IPS-NIHi7 (cell line): ENCODE measurements around the gene ATP1A1.

Experiments used
- DNase-seq: peaks from one replicate; pipeline ENCODE4 v3.0.0; 2012; ENCODE audit warnings: mixed read lengths; ENCODE audit errors: extremely low spot score

Gene ATP1A1

DNA sequence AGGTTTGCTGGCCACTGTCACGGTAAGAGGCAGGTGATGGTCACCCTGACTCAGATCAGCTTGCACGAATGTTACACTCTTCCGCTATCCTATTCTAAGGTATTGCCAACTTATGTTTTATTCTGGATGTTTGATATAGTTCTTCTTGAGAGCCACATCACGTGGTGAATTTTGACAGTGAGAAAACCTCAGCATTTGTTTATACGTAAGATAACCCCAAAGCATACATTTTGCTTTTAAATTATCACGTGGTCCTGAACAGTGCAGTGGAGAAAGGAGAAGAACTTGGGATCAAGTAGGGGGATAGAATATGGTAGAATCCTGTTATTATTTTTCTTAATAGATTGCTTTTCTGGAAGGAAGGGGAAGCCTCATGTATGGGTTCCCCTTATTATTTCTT, 16.6 kb downstream of the ATP1A1 start:
- no peak for DNase-seq

- no peak for DNase-seq
Observed at GRCh38 chr1:116390195-116390594, 17.2 kb downstream of the ATP1A1 start.

DNA sequence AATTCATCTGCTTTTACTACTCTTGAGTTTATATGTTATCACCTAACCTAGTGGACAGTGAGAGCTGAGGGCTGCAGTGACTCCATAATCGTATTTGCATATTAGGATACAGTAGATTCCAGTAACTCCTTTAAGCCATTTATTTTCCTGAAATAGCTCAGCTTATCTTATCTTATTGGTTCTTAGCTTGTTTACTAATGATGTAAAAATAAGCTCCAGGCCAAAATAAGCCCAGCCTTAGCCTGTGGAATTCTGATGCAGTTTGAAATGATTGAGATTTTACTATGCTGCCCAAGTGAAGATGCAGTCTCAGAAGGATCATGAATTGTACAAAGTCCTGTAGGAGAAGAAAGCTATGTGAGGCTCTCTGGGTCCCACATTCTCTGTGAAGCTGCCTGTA, 18.1 kb downstream of the ATP1A1 start:
- DNase-seq = no peak

GRCh38 chr1:116392717-116393404, 19.8 kb downstream of the ATP1A1 start:
- DNase-seq = no peak

DNA sequence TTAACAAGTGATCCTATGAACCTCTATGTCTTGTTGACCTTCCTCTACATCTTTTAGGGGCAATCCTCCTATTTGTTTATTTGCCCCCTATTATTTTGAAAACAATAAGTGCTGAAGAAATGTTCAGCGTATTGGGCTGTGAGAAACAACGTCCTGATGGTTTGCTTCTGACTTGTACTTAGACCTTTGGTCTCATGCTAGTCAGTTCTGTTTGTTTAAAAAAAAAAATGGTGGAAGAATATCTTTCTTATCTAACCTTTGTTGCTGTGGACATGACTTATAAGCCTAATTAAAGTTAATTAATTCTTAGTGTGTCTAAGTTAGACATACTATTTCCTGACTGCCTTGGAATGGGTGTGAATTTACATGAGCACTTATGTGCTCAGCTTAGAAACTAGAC, 20.7 kb downstream of the ATP1A1 start:
- DNase-seq = no peak

DNA sequence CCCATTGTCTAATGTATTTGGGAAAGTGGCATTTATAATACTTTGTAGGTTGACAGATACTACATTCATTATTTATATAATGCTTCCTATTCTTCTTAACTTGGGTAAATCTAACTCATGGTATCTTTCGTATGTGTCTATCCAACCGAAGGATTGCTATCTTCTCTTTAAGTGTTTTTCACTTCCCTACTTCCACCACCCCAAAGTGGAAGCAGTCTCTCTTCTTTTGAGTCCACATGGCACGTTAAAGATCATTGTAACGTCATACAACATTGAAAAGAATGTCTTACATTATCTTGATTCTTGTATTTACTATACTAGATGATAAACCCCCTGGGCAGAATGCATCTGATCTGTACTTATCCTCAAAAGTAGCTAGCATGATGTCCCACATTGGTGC, 21.2 kb downstream of the ATP1A1 start:
- no peak for DNase-seq

DNA sequence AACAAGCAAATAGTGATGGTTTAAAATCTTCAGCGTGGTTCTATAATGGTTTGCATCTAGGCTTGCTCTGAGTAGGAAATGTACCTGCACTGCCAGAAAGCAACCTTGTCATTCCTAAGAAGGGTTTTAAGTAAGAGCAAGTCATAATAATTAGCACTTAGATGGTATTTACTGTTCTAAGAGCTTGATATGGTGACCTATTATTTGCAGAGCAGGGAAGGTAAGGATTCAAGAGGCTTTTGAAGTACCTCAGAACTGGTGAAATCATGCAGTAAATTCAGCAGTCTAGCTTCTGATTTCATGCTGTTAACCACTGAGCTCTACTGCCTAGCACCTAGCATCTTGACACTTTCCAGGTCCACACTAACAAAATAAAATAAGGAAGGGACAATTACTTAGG, 23.7 kb downstream of the ATP1A1 start:
- DNase-seq = no peak

DNA sequence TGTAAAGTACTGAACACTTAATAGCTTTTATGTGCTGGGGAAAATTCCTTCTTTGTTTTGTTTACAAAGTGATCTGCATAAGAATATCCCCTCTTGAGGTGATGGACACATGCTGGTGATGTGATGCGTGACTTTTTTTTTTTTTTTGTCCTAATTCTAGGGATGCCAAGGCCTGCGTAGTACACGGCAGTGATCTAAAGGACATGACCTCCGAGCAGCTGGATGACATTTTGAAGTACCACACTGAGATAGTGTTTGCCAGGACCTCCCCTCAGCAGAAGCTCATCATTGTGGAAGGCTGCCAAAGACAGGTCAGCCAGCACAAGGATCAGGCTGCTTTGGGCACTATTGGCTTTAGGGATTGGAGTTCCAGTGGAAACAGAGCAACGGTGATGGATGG, 24.7 kb downstream of the ATP1A1 start:
- no peak for DNase-seq

GRCh38 chr1:116400780-116401179, 27.7 kb downstream of the ATP1A1 start:
- no peak for DNase-seq

GRCh38 chr1:116401646-116402176, 28.7 kb downstream of the ATP1A1 start:
- no peak for DNase-seq

DNA sequence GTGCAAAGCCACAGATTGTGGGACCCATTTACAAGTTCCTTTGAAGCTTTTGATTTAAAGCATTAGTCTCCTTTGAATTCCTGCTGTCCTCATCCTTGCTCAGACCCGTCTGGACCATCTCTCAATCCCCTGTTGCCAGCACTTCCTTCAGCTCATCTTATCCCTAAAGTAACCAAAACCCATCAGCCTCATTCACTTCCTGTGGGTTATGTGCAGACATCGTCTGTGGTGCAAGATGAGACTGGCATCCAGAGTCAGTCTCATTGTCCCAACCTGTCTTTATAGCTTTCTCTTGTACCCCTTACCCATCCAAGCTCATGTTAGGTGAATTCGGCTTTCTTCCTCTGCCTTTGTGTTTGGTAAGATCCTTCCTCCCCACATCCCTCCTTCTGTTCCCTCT, 29.3 kb downstream of the ATP1A1 start:
- DNase-seq = no peak

GRCh38 chr1:116403496-116404136, 30.6 kb downstream of the ATP1A1 start:
- DNase-seq = no peak

DNA sequence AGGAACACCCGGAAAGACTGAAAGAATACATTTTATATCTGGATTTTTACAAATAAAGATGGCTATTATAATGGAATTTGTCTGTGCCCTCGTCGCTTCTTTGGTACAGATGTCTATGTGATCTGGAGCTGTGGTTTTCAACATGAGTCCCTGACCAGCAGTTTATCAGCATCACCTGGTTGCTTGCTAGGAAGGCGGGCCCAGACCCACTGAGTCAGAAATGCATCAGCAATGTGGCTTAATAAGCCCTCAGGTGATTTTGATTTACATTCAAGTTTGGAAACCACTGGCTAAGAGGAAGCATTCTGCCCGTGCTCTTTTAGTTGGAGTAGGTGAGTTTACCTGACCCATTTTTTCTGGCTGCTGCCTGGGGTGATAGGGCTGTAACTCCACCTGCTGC, 31.7 kb downstream of the ATP1A1 start:
- DNase-seq = no peak

DNA sequence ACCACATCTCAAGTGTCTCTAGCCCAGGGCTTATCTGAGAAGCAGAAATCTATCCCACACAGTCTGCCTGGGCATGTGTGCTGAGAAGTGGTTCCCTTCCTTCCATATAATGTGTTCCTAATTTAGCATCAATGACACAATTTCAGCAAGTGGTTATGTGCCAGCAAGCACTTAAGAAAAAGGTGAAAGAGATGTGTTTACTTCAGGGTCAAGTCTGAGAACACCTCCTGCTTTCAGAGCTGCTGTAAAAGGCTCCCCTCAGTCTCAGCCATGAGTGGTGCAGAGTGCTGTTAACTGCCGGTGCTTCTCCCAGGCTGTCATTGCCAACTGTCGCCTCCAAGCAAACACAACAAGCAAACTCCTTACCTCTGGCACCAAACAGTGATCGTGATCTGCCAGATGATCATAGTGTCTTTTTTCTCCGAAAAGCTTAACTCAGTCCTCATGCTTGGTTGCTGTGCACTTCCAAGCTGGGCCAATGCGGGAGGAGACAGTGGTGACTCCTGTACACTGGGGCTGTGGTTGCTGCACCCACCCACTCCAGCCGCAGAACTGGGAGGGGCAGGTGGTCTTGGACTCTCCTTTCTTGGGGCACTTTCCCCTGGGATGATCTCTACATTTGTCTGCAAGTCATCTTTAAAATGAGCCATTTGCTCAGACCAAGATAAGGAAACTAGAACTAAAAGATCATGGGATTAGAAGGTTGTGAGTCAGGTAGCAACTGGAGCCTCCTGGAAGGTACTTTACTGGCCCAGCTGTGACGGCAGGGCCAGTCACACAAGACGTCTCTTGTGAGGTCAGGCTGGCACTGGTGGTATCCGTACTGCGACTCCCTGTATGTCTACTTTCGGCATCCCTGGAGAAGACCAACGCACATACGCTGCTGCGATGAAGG, 32.4 kb downstream of the ATP1A1 start:
- DNase-seq = no peak

- no peak for DNase-seq
Observed at GRCh38 chr1:116407033-116407432, 34.0 kb downstream of the ATP1A1 start.

DNA sequence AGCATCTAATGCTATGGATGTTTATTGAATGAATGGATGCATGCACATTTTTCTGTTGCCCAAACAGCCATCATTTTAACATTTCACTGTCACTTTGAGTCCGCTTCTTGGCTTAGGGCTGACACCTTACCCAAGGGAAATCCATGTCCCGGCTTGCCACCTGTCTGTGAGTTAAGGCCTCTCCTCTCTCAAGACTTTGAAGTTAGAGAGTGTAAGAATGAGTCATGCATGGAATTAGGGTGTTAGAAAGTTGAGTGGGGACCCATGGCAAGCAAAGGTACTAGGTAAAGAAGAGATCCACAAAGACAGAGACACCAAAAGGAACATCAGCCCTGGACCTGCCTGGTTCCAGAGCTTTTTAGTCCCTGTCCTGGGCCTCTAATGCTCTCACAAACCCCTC, 35.1 kb downstream of the ATP1A1 start:
- no peak for DNase-seq

DNA sequence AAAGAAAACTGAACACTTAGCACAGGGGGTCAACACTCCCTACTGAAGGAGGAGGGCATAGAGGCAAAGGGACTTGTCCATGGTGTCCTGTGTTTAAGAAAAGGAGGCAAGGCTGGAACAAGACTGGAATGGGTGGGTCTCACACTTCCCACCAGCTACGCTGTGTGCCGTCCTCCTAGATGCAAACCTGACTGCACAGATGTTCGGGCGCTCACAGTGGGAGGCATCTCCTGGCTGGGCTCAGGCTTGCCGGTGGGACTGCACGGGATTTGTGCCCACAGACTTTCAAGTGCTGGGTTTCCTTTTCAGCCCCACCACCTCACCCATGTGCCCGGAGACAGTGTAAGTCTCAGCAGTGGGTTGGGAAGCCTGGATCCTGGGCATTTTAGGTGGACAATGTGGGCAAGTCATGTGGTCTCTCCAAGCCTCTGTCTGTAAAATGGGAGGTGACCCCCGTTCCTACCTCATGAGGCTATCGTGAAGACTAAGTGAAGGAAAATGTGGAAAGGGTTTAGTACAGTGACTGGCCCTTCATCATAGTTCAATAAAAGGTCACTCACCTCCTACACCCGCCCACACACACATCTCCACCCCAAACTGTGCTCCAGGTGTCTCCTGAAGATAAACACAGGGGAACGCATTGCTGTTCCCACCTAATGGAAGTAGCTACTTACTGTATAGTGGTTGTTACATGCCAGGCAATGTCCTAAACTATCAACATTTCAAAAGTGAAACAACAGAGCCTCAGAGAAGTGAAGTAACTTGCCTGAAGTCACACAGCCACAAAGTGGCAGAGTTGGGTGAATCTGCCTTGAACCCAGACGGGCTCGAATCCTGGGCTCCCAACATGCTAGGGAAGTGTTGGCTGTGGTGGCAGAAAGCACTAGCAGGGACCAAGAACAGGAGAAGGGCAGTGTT, 36.0 kb downstream of the ATP1A1 start:
- no peak for DNase-seq

DNA sequence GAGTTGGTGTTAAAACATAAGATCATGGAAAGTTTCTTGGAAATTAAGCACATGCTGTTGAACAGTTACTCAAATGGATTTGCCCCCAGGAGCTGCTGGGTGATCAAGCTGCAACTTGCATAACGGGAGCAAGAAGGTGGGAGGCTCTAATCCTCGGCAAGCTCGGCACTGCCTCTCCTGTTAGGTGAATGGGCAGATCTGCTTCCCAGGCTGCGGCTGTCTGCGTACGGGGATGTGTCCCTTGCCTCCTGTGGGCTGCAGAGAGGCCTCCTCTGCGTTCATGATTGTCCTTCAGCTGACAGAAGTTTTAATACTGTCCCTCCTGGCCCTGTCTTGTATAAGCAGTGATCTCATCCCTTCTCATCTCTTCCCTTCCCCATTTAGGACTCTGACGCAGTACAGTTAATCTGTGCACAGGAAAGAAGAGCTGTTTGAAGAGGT, 36.7 kb downstream of the ATP1A1 start:
- no peak for DNase-seq

- no peak for DNase-seq
Observed at GRCh38 chr1:116411784-116412479, 38.9 kb downstream of the ATP1A1 start.

- no peak for DNase-seq
Observed at GRCh38 chr1:116412480-116412798, 39.4 kb downstream of the ATP1A1 start.

GRCh38 chr1:116412898-116413297, 39.9 kb downstream of the ATP1A1 start:
- no peak for DNase-seq
